ENCODE results near the gene LRIT1. TPM values are rescaled to one million over a fixed set of nuclear protein-coding genes. Genes with fewer than 3 reads are reported as not detected.

The LRIT1 gene
- total and polyA plus RNA-seq, 9 donors: not detected

DNA sequence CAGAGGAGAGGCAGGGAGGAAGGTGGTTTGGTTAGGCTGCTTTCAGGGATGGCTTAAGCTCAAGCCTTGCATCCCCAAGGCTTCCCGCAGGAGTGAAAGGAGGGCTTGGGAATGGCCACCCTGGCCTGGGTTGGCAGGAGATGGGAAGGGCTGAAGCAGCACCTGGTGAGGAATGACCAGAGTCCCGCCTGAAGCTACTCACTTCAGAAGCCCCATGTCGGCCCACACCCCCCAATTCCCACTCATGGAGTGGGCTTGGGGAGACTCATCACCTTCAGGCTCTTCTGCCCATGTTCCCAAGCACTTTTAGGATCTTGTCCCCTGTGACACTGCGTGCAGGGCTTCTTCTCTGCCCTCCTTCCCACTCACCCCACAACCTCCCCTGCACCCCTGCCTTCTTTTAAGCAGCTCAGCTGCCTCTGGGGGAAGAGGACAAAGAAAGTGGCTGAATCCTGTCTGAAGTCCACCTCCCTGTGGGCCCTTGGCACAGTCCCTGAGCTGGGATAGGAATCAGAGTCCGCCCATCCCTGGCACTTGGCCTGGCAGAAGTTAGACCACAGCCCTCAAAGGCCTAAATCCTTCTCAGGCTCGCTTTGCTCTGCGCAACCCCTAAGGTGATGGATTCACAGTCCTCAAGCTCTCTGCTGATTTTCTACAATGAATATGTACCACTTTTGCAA, 20.0 kb upstream of the LRIT1 start:
- H3K4me1 ChIP-seq (ENCODE audit: insufficient read depth): peaks cover 1% of the 10 kb centered on the region
- H3K4me3 ChIP-seq: no peak overlapping the region
- TF ChIP-seq, protein P1, sequence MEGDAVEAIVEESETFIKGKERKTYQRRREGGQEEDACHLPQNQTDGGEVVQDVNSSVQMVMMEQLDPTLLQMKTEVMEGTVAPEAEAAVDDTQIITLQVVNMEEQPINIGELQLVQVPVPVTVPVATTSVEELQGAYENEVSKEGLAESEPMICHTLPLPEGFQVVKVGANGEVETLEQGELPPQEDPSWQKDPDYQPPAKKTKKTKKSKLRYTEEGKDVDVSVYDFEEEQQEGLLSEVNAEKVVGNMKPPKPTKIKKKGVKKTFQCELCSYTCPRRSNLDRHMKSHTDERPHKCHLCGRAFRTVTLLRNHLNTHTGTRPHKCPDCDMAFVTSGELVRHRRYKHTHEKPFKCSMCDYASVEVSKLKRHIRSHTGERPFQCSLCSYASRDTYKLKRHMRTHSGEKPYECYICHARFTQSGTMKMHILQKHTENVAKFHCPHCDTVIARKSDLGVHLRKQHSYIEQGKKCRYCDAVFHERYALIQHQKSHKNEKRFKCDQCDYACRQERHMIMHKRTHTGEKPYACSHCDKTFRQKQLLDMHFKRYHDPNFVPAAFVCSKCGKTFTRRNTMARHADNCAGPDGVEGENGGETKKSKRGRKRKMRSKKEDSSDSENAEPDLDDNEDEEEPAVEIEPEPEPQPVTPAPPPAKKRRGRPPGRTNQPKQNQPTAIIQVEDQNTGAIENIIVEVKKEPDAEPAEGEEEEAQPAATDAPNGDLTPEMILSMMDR (IDR thresholded peaks at IDR 0.05): no peak
- TF ChIP-seq EP300 (IDR thresholded peaks at IDR 0.05) (no peak), POLR2A (IDR thresholded peaks at IDR 0.05) (no peak)
- no peak overlapping the region for H3K27ac ChIP-seq
- no peaks in the 10 kb centered on the region for H3K36me3 ChIP-seq
- no peaks in the 10 kb centered on the region for H3K27me3 ChIP-seq
- no peak for DNase-seq
- intact Hi-C loops (cut with DNase I): loop anchor here in 1 of 4 donors (5.0 to 10.0 kb wide), 2 partner anchors 113 to 281 kb away; no protein-coding TSS in a partner anchor
- 72 to 86% (median 82%) methylated on average over 7 of the region's 7 CpGs for WGBS, 3 donors
- H3K9me3 ChIP-seq: no peaks in the 10 kb centered on the region

DNA sequence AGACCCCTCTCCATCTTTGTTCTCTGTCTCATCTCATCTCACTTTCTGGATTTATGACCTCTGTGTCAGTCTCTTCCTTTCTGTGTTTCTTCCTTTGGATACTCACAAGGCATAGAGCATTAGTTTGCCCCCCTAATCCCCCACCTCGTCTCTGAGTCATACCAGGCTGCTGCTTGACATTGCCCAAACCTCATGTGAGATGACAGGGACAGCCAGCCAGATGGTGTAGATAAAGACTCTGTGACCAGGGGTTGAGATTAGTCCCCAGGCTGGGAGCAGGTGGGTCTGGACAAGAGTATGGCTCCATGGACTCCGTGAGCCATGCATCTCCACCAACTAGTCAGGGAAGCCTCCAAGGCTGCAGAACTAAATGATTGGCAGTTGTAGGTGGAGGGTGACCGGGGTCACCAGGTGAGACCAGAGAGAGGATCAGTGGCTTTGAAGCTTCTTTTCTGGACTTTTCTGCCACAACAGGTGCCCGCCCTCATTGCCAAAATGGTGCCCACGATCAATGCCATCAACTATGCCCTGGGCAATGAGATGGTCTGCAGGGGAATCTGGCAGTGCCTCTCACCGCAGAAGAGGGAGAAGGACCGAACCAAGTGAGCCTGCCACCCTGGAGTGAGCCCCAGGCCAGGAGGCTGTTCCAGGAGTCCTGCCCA, 16.8 kb upstream of the LRIT1 start:
- no peak for DNase-seq
- Histone ChIP-seq H3K36me3 (no peaks in the 10 kb centered on the region), H3K27ac (no peak overlapping the region), H3K27me3 (no peaks in the 10 kb centered on the region), H3K4me1 (ENCODE audit: insufficient read depth) (no peaks in the 10 kb centered on the region), H3K9me3 (no peaks in the 10 kb centered on the region), H3K4me3 (no peak overlapping the region)
- TF ChIP-seq, protein P1 (IDR thresholded peaks at IDR 0.05): no peak
- TF ChIP-seq EP300 (IDR thresholded peaks at IDR 0.05) (no peak), POLR2A (IDR thresholded peaks at IDR 0.05) (no peak)
- WGBS, 3 donors: 85 to 90% (median 86%) methylated on average over 7 of the region's 7 CpGs
- intact Hi-C loops (cut with DNase I): no loop called here

DNA sequence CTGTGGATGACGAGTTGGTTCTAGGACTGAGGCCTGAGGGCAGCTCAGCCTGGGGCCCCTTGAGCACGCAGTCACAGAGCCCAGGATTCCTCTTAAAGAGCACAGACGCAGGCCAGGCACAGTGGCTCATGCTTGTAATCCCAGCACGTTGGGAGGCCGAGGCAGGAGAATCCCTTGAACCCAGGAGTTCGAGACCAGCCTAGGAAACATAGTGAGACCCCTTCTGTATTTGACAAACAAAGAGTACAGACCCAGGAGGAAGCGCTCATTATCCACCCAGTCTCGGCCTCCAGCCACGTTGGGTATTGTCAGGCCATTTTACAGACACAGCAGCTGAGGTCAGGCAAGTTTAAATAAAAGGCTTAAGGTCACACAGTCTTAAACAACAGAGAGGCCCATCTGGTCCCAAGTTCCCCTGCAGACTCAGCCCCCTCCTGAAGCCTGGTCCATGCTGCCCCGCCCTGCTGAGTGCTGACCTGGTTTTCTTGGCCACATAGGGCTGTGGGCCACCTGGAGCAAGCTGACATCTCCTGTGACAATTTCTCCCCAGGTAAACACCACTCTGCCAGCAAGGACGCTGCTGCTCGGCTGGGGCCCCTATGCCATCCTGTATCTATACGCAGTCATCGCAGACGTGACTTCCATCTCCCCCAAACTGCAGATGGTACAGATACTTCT, 16.1 kb upstream of the LRIT1 start:
- 73 to 75% (median 75%) methylated on average over 15 of the region's 15 CpGs for WGBS, 3 donors
- Histone ChIP-seq H3K4me3 (no peak overlapping the region), H3K27ac (no peak overlapping the region), H3K27me3 (no peaks in the 10 kb centered on the region), H3K9me3 (no peaks in the 10 kb centered on the region), H3K4me1 (ENCODE audit: insufficient read depth) (no peaks in the 10 kb centered on the region), H3K36me3 (no peaks in the 10 kb centered on the region)
- intact Hi-C loops (cut with DNase I): no loop called here
- TF ChIP-seq POLR2A (IDR thresholded peaks at IDR 0.05) (no peak), EP300 (IDR thresholded peaks at IDR 0.05) (no peak)
- TF ChIP-seq, protein P1 (IDR thresholded peaks at IDR 0.05): no peak
- DNase-seq: no peak

DNA sequence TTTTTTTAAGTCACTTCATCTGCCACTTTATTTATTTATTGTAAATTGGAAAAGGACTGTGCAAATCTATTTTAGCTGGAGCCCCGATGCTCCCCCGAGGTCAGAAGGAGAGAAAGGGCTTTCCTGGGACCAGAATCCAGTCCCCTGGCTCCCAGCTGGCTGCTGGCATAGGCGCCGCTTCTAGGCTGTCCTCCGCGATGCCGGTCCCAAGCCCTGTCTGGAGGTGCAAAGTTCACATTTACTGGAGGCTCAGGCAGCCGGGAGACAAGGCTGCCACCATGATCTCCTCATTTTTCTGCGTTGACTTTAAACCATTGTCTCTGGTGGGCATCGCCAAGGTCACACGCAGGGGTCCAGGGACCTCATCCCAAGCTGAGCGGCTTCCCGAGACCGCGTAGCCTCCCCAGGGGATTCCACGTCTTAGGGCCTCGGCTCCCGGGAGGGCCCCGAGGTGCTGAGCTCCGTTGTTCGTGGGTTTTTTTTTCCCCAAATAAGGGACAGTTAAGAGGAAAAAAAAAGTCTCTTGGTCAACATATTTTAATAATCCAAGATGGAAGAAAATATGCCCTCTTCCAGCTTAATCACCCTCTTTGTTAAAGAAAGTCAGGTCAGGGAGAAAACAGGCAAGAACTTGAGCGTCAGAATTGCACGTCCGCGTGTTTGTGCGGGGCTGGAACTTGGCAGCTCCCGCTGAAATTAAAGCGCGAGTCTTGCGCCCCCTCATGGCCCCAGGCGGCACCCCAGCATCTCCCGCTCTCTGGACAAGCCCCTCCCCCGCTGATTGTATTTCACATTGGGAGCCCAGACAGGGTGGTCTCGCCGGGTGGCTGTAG, 15.4 kb upstream of the LRIT1 start:
- Histone ChIP-seq H3K9me3 (no peaks in the 10 kb centered on the region), H3K27ac (no peak overlapping the region), H3K27me3 (no peaks in the 10 kb centered on the region), H3K36me3 (no peaks in the 10 kb centered on the region), H3K4me3 (no peak overlapping the region), H3K4me1 (ENCODE audit: insufficient read depth) (no peaks in the 10 kb centered on the region)
- TF ChIP-seq, protein P1 (IDR thresholded peaks at IDR 0.05): no peak
- TF ChIP-seq EP300 (IDR thresholded peaks at IDR 0.05): no peak
- DNase-seq: peak in 2 of 5 donors; percentile 26 to 47
- 35 to 46% (median 37%) methylated on average over 35 of the region's 35 CpGs for WGBS, 3 donors
- intact Hi-C loops (cut with DNase I): no loop called here

Measured in ovary (tissue), 9 donors.